ENCODE results near the gene LEAP2. TPM values are rescaled to one million over a fixed set of nuclear protein-coding genes. Genes with fewer than 3 reads are reported as not detected.
A peak's percentile ranks its signal among the peaks of the same experiment; 100 is the strongest.

Gene LEAP2
- total and polyA plus RNA-seq, 2 of the 8 experiments (the other 6 are each of a cell fraction or from before 2014, with no cell fraction given): 1.8 to 2.9 TPM

GRCh38 chr5:132854301-132854700 lies 19.2 kb upstream of the LEAP2 start:
- no peak overlapping the region for H2BK15ac ChIP-seq (ENCODE audit: low read length)
- no peak overlapping the region for H3K56ac ChIP-seq (replicated peaks; ENCODE audit: insufficient read length, low read depth, low read length)
- no peak overlapping the region for H2BK120ac ChIP-seq (replicated peaks; ENCODE audit: low read depth, low read length)
- H4K91ac ChIP-seq (replicated peaks; ENCODE audit: insufficient read length, low read length): no peak overlapping the region
- no peak overlapping the region for H3K14ac ChIP-seq (ENCODE audit: insufficient read length)
- no peaks in the 10 kb centered on the region for H3K79me2 ChIP-seq (ENCODE audit: control insufficient read depth in 1 of 2, insufficient read depth in 2 of 2, low read length in 2 of 2)
- H3K23ac ChIP-seq (ENCODE audit: insufficient read length): no peak overlapping the region
- no peak overlapping the region for H2AK5ac ChIP-seq (ENCODE audit: low read depth, low read length)
- peak overlapping the region; percentile 92; the same call in 1 of the 2 replicates for H2AFZ ChIP-seq (ENCODE audit: low read length)
- H3K23me2 ChIP-seq (ENCODE audit: low read depth, low read length): no peaks in the 10 kb centered on the region
- no peaks in the 10 kb centered on the region for H3K36me3 ChIP-seq (ENCODE audit: control insufficient read depth in 2 of 4, insufficient read depth in 4 of 4, low read length in 3 of 4)
- no peak overlapping the region for H3K4ac ChIP-seq (replicated peaks; ENCODE audit: insufficient read length, low read depth, low read length)
- DNase-seq (ENCODE audit: low read depth in 1 of 2, low spot score in 2 of 2): no peak
- H4K20me1 ChIP-seq (replicated peaks in 1 of 2; ENCODE audit: control insufficient read depth in 1 of 2, insufficient read depth in 2 of 2, low read length in 2 of 2): no peaks in the 10 kb centered on the region
- H3K4me2 ChIP-seq (ENCODE audit: insufficient read depth in 1 of 2, low read depth in 2 of 2, low read length in 2 of 2): peak overlapping the region in 1 of 2 experiments; percentile 16; a peak in 1 of 4 replicates
- H2BK20ac ChIP-seq (ENCODE audit: low read length): no peak overlapping the region
- no peak overlapping the region for H4K8ac ChIP-seq (ENCODE audit: extremely low read depth, insufficient read depth, low read length)
- no peak overlapping the region for H3K4me3 ChIP-seq (ENCODE audit: extremely low read depth in 1 of 4, insufficient read depth in 2 of 4, low read depth in 3 of 4, low read length in 4 of 4)
- H3K9me3 ChIP-seq (ENCODE audit: insufficient read depth in 2 of 2, low read depth in 1 of 2, low read length in 1 of 2): no peaks in the 10 kb centered on the region
- no peak for FAIRE-seq
- ChIA-PET POLR2A (ENCODE audit: partially characterized antibody) (interaction anchor here (0.9 to 1.6 kb wide), 5 partner anchors 9 to 31 kb away, joined by 3 to 4 read pairs (median 3); partner anchors contain the start of genes GDF9 and UQCRQ), CTCF (ENCODE audit: partially characterized antibody) (interaction anchor here (0.6 to 32.2 kb wide), 5 partner anchors 11 to 1671 kb away, joined by 3 to 465 read pairs (median 5); partner anchors contain the start of genes GDF9, SHROOM1 and UQCRQ)
- H3K9ac ChIP-seq (replicated peaks in 1 of 4; ENCODE audit: extremely low read depth in 1 of 4, low read depth in 3 of 4, low read length in 3 of 4): no peak overlapping the region
- 37% methylated on average over 3 of the region's 3 CpGs; no CpG with 5 or more reads in 1 of the 2 experiments for WGBS, 2 experiments (ENCODE audit: extremely low coverage in 1 of 2, insufficient coverage in 1 of 2, insufficient read length in 1 of 2, insufficient replicate concordance in 2 of 2, low coverage in 1 of 2, low lambda C conversion rate in 2 of 2, missing lambda C conversion rate in 1 of 2)
- H3K18ac ChIP-seq (ENCODE audit: extremely low read depth, low read length): no peak overlapping the region
- no peak overlapping the region for H2BK12ac ChIP-seq (ENCODE audit: low read depth, low read length)
- H3K27ac ChIP-seq (ENCODE audit: low read depth, low read length): no peak overlapping the region
- no peak overlapping the region for H4K5ac ChIP-seq (ENCODE audit: insufficient read length, low read depth, low read length)
- H2BK5ac ChIP-seq (ENCODE audit: low read depth, low read length): no peak overlapping the region
- peaks cover 0 to 1% (median 0%) of the 10 kb centered on the region in 4 experiments; a peak in 1 of 7 replicates for H3K4me1 ChIP-seq (replicated peaks in 1 of 4; ENCODE audit: control insufficient read depth in 3 of 4, insufficient read depth in 4 of 4, low read length in 3 of 4)
- H3K27me3 ChIP-seq (replicated peaks in 1 of 4; ENCODE audit: control insufficient read depth in 3 of 4, extremely low read depth in 1 of 4, insufficient read depth in 3 of 4, low read length in 3 of 4): no peaks in the 10 kb centered on the region
- H3K79me1 ChIP-seq (ENCODE audit: low read depth, low read length): no peaks in the 10 kb centered on the region
- no peak for TF ChIP-seq POU5F1 (IDR thresholded peaks at IDR 0.05; ENCODE audit: low read depth, low read length)
- TF ChIP-seq E2F6 (IDR thresholded peaks at IDR 0.05): no peak
- TF ChIP-seq JUN (IDR thresholded peaks at IDR 0.05; ENCODE audit: low read depth, low read length): no peak
- no peak for TF ChIP-seq ZNF274 (IDR thresholded peaks at IDR 0.05; ENCODE audit: borderline replicate concordance, extremely low read depth, low read length)
- TF ChIP-seq CHD1 (IDR thresholded peaks at IDR 0.05; ENCODE audit: low read depth, low read length): no peak
- no peak for TF ChIP-seq SIN3A (conservative IDR thresholded peaks at IDR 0.05 in 1 of 2, IDR thresholded peaks at IDR 0.05 in 1 of 2; ENCODE audit: low read depth in 1 of 2, low read length in 2 of 2)
- no peak for TF ChIP-seq SP4 (IDR thresholded peaks at IDR 0.05; ENCODE audit: low read length)
- no peak for TF ChIP-seq CBX8 (IDR thresholded peaks at IDR 0.05; ENCODE audit: borderline replicate concordance, low read depth, low read length)
- TF ChIP-seq ATF2 (IDR thresholded peaks at IDR 0.05; ENCODE audit: low read length): no peak
- no peak for TF ChIP-seq BRCA1 (IDR thresholded peaks at IDR 0.05; ENCODE audit: low read depth, low read length)
- TF ChIP-seq TCF12 (IDR thresholded peaks at IDR 0.05; ENCODE audit: low read depth, low read length): no peak
- TF ChIP-seq CTBP2 (IDR thresholded peaks at IDR 0.05; ENCODE audit: borderline replicate concordance, insufficient read depth, insufficient read length, low read length): no peak

Data from H1 (cell line).